Skeletal muscle tissue (tissue), 4 donors: ENCODE measurements around the gene LONRF2. TPM values are rescaled to one million over a fixed set of nuclear protein-coding genes. Genes with fewer than 3 reads are reported as not detected.

Source experiments
- H3K27ac ChIP-seq: one replicate; pipeline ENCODE4 v1.7.0; 2013; ENCODE audit warnings: mild to moderate bottlenecking, low read depth, low read length, inconsistent platforms
- H3K27me3 ChIP-seq, 3 donors: one replicate each; pipeline ENCODE4 v1.7.0; 2013; ENCODE audit warnings: low read length in 3 of 3; ENCODE audit not compliant: control insufficient read depth in 3 of 3, insufficient read depth in 3 of 3
- H3K36me3 ChIP-seq, 3 donors: one replicate each; pipeline ENCODE4 v1.7.0; 2013; ENCODE audit warnings: low read length in 3 of 3; ENCODE audit not compliant: control insufficient read depth in 3 of 3, insufficient read depth in 3 of 3
- H3K4me1 ChIP-seq, 3 donors: one replicate each; pipeline ENCODE4 v1.7.0; 2013; ENCODE audit warnings: low read length in 3 of 3, mild to moderate bottlenecking in 3 of 3; ENCODE audit not compliant: control insufficient read depth in 3 of 3, insufficient read depth in 3 of 3
- H3K4me3 ChIP-seq, 3 donors: one replicate each; pipeline ENCODE4 v1.7.0; 2013; ENCODE audit warnings: low read length in 3 of 3
- H3K9ac ChIP-seq, 3 donors: one replicate each; pipeline ENCODE4 v1.7.0; 2013; ENCODE audit warnings: low read length in 3 of 3, mild to moderate bottlenecking in 3 of 3, moderate library complexity in 2 of 3, low read depth in 1 of 3
- H3K9me3 ChIP-seq, 3 donors: one replicate each; pipeline ENCODE4 v1.7.0; 2013; ENCODE audit warnings: low read length in 3 of 3; ENCODE audit not compliant: control insufficient read depth in 3 of 3
- total RNA-seq: library from RNA; depleted of rRNA; stranded (reverse); fragments of >200 nt; gene quantifications from one replicate; pipeline ENCODE4 v1.2.3, GENCODE V29; 2014
- donor health status: Osteomylitis.

LONRF2 gene
- total RNA-seq, 1 donor from 2014 or later = 1.0 TPM

DNA sequence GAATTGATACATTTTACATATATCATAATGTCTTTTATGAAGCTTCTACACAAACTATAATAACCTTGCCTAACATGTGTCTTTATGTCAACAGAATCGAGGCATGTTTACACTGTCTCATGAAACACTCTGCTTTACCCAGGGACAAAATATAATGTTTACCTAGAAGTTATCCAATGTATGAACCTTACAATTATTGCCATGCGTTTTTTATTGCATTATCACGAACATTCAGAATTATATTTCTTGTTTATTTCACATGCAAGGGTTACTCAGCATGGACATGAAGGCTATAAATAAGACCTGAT lies 19.8 kb downstream of the LONRF2 start:
- Histone ChIP-seq H3K9ac (no peak overlapping the region), H3K27ac (no peak overlapping the region), H3K9me3 (no peaks in the 10 kb centered on the region), H3K4me3 (no peak overlapping the region), H3K4me1 (no peaks in the 10 kb centered on the region), H3K36me3 (peaks cover 1 to 22% (median 7%) of the 10 kb centered on the region in 3 donors), H3K27me3 (no peaks in the 10 kb centered on the region)

DNA sequence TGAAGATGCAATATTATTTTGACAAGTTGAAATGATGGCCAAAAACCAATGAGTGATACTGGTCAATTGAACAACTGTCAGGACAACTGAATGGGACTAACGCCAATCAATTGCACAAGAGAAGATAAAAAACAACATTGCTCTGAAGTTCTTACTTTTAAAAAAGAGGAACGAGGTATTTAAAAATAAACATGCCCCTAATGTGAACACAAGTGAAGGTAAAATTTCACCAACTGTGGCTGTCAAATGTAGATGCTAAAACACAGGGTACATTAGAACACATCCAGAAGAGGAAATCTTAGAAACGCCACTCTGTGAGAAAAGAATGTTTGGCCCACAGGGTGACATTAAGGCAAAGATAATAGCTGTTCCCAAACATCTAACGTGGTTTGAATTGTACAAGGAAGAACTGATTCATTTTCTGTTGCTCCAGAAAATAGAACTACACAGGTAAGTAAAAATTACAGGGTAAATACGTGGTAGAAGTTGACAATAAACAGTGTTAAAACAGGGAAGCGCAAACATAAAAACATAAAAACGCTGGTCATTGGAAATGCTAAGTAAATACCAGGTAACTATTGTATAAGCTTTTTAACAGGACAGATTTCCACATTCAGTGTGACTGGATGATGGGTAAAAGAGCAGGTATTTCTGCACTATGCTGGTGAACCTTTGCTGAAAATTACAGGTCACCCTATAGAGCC lies 20.3 kb downstream of the LONRF2 start:
- peaks cover 1 to 22% (median 7%) of the 10 kb centered on the region in 3 donors for H3K36me3 ChIP-seq
- no peaks in the 10 kb centered on the region for H3K4me1 ChIP-seq
- no peaks in the 10 kb centered on the region for H3K27me3 ChIP-seq
- no peak overlapping the region for H3K4me3 ChIP-seq
- no peak overlapping the region for H3K9ac ChIP-seq
- H3K27ac ChIP-seq = no peak overlapping the region
- H3K9me3 ChIP-seq = no peaks in the 10 kb centered on the region

DNA sequence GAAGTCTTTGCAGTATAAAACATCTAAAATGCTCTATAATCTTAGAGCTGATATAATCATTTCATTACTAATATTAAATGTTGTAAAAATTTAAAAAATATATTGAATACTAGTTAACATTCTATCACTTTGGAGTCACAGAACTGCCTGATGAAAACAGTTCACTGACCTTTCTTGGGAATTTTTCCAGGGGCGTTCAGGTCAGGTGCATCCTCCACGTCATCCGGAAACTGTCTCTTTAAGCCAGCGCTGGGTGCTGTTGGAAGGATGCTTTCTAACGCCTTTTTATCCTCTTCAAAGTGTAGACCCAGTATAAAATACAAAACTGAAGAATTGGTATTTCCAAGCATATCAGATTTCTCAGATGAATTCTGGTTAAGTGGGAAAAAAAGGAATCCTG lies 22.8 kb downstream of the LONRF2 start:
- peaks cover 3 to 27% (median 10%) of the 10 kb centered on the region in 3 donors for H3K36me3 ChIP-seq

DNA sequence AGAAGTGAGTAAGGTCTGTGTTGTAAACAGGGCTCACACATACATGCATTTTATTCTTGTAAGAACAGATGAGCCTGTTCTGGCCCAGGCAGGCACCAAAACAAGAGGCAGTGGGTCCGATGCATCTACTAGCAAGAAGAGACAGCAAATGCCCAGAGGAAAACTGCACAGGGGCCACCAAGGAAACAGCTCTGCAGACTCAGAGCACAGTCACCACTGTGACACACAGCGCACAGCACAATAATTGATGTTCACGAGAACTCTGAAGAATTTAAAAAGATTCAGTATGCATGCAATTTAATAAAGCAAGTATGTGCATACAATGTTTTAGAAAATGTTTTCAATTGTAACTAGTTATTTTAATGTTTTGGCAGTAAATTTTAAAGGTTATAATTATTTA lies 24.8 kb downstream of the LONRF2 start:
- Histone ChIP-seq H3K9me3 (no peaks in the 10 kb centered on the region), H3K27ac (no peak overlapping the region), H3K4me3 (no peak overlapping the region), H3K36me3 (peaks cover 5 to 34% (median 14%) of the 10 kb centered on the region in 3 donors), H3K27me3 (peaks cover 0 to 3% (median 0%) of the 10 kb centered on the region in 3 donors), H3K4me1 (no peaks in the 10 kb centered on the region), H3K9ac (no peak overlapping the region)

More for the DNA sequence above, 22.8 kb downstream of the LONRF2 start:
- H3K4me3 ChIP-seq = no peak overlapping the region
- H3K27me3 ChIP-seq = no peaks in the 10 kb centered on the region
- H3K27ac ChIP-seq = no peak overlapping the region
- no peaks in the 10 kb centered on the region for H3K4me1 ChIP-seq
- no peaks in the 10 kb centered on the region for H3K9me3 ChIP-seq
- no peak overlapping the region for H3K9ac ChIP-seq

DNA sequence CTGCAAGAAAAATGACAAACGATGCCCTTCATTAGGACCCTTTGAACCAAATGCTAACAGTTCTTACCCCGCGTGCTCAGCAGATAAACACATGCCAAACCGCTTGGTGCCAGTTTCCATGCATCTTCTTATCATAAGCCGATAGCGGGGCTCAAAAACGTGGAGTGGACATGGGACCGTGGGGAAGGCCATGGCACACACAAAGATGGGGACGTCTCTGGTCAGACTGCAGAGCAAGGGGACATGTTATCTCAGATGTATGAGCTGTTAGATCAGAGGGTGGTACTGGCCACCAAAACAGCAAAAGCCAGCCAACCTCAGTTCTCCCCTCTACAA lies 28.2 kb downstream of the LONRF2 start:
- no peaks in the 10 kb centered on the region for H3K9me3 ChIP-seq
- no peak overlapping the region for H3K27ac ChIP-seq
- peaks cover 4 to 24% (median 11%) of the 10 kb centered on the region in 3 donors for H3K36me3 ChIP-seq
- H3K4me3 ChIP-seq = no peak overlapping the region
- no peaks in the 10 kb centered on the region for H3K4me1 ChIP-seq
- H3K9ac ChIP-seq = no peak overlapping the region
- peaks cover 0 to 3% (median 0%) of the 10 kb centered on the region in 3 donors for H3K27me3 ChIP-seq

DNA sequence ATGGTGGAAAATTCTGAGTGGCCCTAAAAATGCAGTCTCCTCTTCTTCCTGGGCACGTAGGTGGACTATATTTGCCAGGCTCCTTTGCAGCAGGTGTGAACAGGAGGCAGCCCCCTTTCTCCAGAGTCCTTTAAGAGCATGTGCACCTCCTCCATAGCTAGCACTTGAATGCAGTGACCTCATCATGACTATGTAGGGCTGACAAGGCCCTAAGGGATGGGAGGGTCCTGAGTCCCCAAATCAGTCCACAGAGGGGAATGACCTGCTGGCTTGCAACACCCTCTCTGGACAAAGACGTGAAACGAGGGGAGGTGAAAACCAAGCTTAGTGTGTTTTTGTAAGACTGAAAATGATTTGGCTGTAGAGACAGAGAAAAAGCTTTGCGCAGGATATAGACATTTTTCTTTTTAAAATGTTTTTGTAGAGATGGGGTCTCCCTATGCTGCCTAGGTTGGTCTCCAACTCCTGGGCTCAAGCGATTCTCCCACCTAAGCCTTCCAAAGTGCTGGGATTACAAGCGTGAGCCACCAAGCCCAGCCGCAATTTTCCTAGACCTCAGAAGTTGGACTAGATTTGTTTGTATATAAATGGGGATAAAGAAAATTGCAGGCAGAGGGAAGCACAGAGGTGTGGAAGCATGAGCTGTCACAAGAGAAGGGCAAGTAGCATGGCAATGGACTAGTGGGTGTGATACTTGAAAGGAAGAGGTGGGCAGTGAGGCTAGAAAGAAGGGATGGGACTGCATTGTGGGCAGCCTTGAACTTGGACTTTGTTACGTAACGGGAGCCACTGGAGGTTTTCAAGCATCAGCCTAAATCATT lies 28.8 kb downstream of the LONRF2 start:
- Histone ChIP-seq H3K4me1 (no peaks in the 10 kb centered on the region), H3K36me3 (peaks cover 5 to 19% (median 11%) of the 10 kb centered on the region in 3 donors)

DNA sequence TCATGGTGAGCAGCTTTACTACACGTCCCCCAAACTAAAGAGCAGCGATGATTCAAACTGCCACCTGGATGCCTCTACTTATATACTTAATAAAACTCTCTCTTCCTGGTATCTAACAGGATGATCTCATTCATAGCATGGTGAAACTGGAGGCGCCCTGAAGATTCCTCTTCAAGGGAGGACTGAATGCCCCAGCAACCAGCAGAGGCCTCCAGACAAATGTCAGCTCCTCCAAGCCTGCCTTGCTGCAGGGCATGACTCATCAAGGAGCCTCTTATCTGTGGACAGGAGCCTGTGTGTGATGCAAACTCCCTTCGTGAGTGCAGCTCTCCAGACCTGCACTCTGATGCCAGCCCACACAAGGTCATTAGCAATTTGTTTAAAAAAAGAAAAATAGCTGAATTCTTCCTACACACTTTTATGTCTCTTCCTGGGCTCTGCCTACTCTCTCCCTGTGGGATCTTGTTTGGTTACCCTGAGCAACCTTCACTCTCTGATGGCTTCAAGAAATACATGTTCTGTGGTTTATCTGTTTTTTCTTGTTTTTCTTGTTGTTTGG lies 30.2 kb downstream of the LONRF2 start:
- Histone ChIP-seq H3K36me3 (peaks cover 6 to 13% (median 11%) of the 10 kb centered on the region in 3 donors), H3K27ac (no peak overlapping the region), H3K4me1 (no peaks in the 10 kb centered on the region), H3K27me3 (peaks cover 0 to 3% (median 0%) of the 10 kb centered on the region in 3 donors), H3K9ac (no peak overlapping the region), H3K9me3 (no peaks in the 10 kb centered on the region), H3K4me3 (no peak overlapping the region)

More for the DNA sequence above, 28.8 kb downstream of the LONRF2 start:
- Histone ChIP-seq H3K9ac (no peak overlapping the region), H3K4me3 (no peak overlapping the region), H3K27me3 (peaks cover 0 to 3% (median 0%) of the 10 kb centered on the region in 3 donors), H3K9me3 (no peaks in the 10 kb centered on the region), H3K27ac (no peak overlapping the region)

DNA sequence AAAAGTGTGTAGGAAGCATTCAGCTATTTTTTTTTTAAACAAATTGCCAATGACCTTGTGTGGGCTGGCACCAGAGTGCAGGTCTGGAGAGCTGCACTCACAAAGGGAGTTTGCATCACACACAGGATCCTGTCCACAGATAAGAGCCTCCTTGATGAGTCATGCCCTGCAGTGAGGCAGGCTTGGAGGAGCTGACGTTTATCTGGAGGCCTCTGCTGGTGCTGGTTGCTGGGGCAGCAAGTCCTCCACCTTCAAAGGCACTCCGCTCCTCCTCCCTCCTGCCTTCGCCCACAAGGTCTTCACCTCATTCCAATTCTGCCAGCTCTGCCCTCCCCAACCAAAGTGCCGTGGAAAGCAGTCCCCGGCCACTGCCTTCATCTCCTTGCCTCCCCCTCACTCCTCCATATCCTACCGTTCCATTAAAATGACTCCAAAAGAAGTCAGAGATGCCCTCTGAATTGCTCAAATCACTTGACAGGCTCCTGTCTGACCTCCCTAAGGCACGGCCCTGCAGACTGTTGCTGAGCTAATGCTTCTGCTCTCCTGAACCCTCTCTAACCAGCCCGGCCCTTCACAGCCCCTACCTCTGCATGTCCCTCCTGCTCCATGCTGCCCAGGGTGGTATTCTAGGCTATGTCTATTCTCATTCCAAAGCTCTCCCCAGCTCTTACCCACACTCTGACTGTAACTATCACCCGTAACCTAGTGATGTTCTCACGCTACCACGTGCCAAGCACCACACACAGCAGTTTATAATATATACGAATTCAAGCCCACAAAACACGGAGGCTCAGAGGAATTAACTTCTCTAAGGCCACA lies 30.9 kb downstream of the LONRF2 start:
- Histone ChIP-seq H3K27me3 (peaks cover 0 to 3% (median 0%) of the 10 kb centered on the region in 3 donors), H3K4me3 (no peak overlapping the region), H3K9ac (no peak overlapping the region), H3K9me3 (no peaks in the 10 kb centered on the region), H3K36me3 (peaks cover 10 to 18% (median 11%) of the 10 kb centered on the region in 3 donors), H3K4me1 (no peaks in the 10 kb centered on the region), H3K27ac (no peak overlapping the region)

DNA sequence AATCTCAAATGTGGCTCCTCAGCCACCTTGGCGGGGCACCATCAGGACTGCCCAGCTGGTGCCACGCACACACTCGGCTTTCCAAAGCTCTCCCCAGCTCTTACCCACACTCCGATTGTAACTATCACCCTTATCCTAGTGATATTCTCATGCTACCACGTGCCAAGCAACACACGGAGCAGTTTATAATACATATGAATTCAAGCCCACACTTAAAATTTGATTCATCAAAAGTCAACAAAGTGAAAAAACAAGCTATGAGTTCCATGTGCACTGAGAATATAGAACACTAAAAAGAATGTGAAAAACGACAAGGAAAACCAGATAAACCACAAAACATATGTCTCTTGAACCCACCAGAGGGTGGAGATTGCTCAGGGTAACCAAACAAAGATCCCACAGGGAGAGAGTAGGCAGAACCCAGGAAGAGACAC lies 31.6 kb downstream of the LONRF2 start:
- Histone ChIP-seq H3K4me3 (no peak overlapping the region), H3K9ac (no peak overlapping the region), H3K36me3 (peaks cover 8 to 19% (median 11%) of the 10 kb centered on the region in 3 donors), H3K27me3 (peaks cover 0 to 3% (median 0%) of the 10 kb centered on the region in 3 donors), H3K9me3 (no peaks in the 10 kb centered on the region), H3K4me1 (no peaks in the 10 kb centered on the region), H3K27ac (no peak overlapping the region)
